NCI-H1694 (cell line): ENCODE results near the gene FBN2.

Experiments used
- DNase-seq: peaks from one replicate; lab custom pipeline; 2025; lab: John Stamatoyannopoulos, UW

Gene FBN2

GRCh38 chr5:128538000-128538249 lies at the start of gene FBN2:
TSS of gene FBN2 (minus strand) at chr5:128538245. CDS start at chr5:128537603, 642 bp downstream.
- no peak for DNase-seq

- DNase-seq: no peak
These were observed 49.2 kb upstream of the FBN2 start for GRCh38 chr5:128587275-128587674.

- no peak for DNase-seq
These were observed 48.8 kb upstream of the FBN2 start for GRCh38 chr5:128586848-128587247.

GRCh38 chr5:128579639-128580038 lies 41.6 kb upstream of the FBN2 start:
- no peak for DNase-seq

GRCh38 chr5:128579093-128579492 lies 41.0 kb upstream of the FBN2 start:
- no peak for DNase-seq

- no peak for DNase-seq
These were observed 36.0 kb upstream of the FBN2 start for GRCh38 chr5:128574041-128574440.

- DNase-seq: no peak
These were observed 34.9 kb upstream of the FBN2 start for GRCh38 chr5:128572930-128573319.

- DNase-seq: no peak
These were observed 34.2 kb upstream of the FBN2 start for GRCh38 chr5:128572051-128572929.

GRCh38 chr5:128566178-128566577 lies 28.1 kb upstream of the FBN2 start:
- no peak for DNase-seq

GRCh38 chr5:128559300-128560297 lies 21.6 kb upstream of the FBN2 start:
- DNase-seq: no peak

GRCh38 chr5:128553747-128554146 lies 15.7 kb upstream of the FBN2 start:
- no peak for DNase-seq

GRCh38 chr5:128551476-128551875 lies 13.4 kb upstream of the FBN2 start:
- DNase-seq: no peak

GRCh38 chr5:128549496-128549895 lies 11.5 kb upstream of the FBN2 start:
- no peak for DNase-seq

- DNase-seq: no peak
These were observed 8.7 kb upstream of the FBN2 start for GRCh38 chr5:128546658-128547281.

- DNase-seq: no peak
These were observed 3.3 kb upstream of the FBN2 start for GRCh38 chr5:128541385-128541784.

GRCh38 chr5:128539038-128539429 lies 989 bp upstream of the FBN2 start:
- no peak for DNase-seq

GRCh38 chr5:128538250-128539037 lies 399 bp upstream of the FBN2 start:
- DNase-seq: no peak

GRCh38 chr5:128537221-128537999 lies 635 bp downstream of the FBN2 start:
- no peak for DNase-seq

- no peak for DNase-seq
These were observed 1.5 kb downstream of the FBN2 start for GRCh38 chr5:128536254-128537220.

GRCh38 chr5:128535251-128535650 lies 2.8 kb downstream of the FBN2 start:
- no peak for DNase-seq
